ENCODE measurements around the gene PRXL2B. TPM values are rescaled to one million over a fixed set of nuclear protein-coding genes. Genes with fewer than 3 reads are reported as not detected.
"Not testable (repeated sequence)": the region's sequence is repeated elsewhere in the genome, so short reads cannot be mapped to it uniquely, and the experiment has no call there.

Gene PRXL2B
- polyA plus RNA-seq, 12 donors = 14.6 to 59.6 (median 18.7) TPM; not detected in 1

GRCh38 chr1:2610036-2610959, 23.7 kb downstream of the PRXL2B start:
- no peak for DNase-seq

DNA sequence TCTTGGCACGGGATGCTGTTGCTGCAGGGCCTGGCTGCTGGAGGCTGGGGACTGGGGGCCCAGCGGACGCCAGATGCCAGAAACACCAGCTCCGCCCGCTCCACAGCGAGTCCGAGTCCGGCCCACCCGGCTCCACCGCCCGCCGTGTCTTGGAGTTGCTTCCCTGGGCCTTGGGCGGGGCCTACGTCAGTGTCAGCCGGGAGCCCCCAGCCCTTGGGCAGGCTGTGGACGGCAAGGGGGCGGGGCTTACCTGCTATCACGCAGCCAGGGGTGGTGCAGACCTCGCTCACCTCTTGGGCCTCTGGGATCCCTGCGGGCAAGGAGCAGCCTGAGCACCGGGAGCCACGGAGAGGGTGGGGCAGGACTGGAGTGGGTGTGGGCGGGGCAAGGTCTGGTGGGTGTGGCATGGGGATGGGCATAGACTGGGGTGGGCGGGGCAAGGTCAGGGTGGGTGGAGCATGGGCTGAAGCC, 24.5 kb downstream of the PRXL2B start:
- DNase-seq = peak; percentile 25

DNA sequence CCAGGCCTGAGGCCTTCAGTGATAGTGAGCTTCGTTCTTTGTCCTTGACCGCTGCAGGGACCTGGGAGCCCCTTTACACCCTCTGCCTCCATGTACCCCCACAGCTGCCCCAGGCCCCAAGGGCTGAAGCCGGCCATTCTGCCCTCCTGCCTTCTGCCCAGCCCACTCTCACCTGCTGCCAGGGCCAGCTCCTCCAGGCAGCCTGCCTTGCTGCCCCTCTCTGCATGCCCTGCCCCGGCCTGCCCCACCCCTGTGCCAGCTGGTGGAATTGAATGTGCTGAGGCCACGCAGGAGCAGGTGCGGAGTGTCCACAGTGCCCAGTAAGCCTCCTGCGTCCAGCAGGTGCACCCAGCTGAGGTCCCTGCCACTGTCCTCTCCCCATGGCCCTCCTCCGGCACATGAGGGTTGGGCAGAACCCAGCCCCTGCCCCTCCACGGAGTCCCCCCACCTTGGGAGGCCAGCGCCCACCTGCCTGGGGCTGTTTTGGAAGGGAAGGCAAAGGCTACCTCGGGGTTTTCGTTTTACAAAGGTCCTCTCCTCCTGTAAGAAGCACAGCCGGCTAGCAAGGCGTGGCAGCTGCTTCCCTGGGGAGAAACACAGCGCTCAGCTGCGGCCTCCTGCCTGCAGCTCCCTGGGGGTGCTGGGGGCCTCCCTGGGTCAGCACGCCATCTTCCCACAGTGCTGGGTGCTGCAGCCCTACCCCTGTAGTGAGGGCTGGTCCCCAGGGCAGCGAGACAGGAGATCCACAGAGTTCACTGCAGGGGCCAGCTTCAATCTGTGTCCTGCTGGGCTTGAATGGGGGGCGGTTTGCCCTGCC, 25.3 kb downstream of the PRXL2B start:
- DNase-seq = no peak

DNA sequence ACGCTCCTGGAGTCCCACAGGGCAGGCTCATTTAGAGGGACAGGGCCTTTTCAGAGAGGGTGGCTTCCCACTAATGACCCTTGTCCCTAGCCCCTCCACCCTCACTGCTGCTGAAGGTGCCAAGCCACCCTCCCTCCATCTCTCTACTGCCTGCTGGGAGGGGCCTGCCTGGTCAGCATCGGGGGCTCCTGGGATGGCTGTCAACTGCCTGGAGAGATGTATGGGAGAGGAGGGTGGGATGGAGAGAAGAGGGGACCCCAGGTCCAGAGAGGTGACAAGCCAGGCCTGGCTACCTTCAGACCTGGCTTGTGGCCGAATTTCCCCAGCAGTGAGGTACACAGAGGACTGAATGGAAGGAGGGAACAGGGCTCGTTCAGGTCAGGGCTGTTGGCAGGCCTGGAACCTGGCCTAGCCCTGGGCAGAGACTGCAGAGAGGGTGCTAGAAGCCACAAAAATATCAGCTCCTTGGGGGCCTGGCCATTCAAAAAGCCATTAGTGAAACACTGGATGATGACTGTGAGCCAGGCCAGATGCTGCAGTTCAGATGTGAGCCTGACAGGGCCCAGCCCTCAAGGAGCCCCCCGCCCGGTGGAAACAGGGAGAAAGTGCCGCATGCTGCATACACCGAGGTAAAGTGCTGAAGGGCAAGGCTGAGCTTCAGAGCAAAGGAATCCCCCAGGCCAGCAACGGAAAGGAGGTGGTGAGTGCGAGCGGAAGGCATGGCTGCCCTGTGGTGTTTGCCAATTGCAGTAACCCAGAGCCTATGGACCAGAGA, 26.2 kb downstream of the PRXL2B start:
- no peak for DNase-seq

DNA sequence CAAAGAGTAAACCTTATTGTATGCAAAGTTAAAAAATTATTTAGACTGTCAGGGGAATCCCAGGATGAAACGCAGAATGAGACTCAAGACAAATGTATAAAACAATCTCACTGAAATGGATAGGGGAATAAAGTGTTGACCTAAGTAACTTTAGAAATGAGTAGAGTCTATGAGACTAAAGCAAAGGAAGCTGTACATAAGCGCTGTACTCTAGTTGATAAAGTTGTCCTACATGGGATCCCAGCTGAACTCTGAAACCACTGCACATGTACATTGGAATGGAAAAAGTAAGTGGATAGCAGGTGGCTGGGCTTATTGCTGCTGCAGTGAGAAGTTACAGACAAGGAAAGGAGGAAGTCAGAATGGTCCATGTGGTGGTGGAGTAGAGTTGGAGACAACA, 27.6 kb downstream of the PRXL2B start:
- no peak for DNase-seq

GRCh38 chr1:2617971-2618470, 31.4 kb downstream of the PRXL2B start:
- no peak for DNase-seq

- DNase-seq = no peak
Observed at GRCh38 chr1:2623571-2624337, 37.2 kb downstream of the PRXL2B start.

DNA sequence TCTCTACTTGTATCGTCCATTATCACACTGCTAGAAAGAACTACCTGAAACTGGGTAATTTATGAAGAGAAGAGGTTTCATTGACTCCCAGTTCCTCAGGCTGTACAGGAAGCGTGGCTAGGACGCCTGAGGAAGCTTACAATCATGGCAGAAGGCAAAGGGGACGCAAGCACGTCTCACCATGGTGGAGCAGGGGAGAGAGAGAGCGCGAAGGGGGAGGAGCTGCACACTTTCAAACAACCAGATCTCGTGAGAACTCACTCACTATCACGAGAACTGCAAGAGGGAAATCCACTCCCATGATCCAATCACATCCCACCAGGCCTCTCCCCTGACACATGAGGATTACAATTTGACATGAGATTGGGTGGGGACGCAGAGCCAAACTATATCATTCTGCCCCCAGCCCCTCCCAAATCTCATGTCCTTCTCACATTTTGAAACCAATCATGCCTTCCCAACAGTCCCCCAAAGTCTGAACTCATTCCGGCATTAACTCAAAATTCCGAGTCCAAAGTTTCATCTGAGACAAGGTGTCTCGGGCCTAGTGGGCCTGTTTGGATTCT, 38.2 kb downstream of the PRXL2B start:
- no peak for DNase-seq

- DNase-seq = no peak
Observed at GRCh38 chr1:2625311-2625710, 38.7 kb downstream of the PRXL2B start.

GRCh38 chr1:2625748-2626147, 39.2 kb downstream of the PRXL2B start:
- not testable (repeated sequence) for DNase-seq

GRCh38 chr1:2627746-2628145, 41.2 kb downstream of the PRXL2B start:
- no peak for DNase-seq

GRCh38 chr1:2628191-2628932, 41.8 kb downstream of the PRXL2B start:
- no peak for DNase-seq

DNA sequence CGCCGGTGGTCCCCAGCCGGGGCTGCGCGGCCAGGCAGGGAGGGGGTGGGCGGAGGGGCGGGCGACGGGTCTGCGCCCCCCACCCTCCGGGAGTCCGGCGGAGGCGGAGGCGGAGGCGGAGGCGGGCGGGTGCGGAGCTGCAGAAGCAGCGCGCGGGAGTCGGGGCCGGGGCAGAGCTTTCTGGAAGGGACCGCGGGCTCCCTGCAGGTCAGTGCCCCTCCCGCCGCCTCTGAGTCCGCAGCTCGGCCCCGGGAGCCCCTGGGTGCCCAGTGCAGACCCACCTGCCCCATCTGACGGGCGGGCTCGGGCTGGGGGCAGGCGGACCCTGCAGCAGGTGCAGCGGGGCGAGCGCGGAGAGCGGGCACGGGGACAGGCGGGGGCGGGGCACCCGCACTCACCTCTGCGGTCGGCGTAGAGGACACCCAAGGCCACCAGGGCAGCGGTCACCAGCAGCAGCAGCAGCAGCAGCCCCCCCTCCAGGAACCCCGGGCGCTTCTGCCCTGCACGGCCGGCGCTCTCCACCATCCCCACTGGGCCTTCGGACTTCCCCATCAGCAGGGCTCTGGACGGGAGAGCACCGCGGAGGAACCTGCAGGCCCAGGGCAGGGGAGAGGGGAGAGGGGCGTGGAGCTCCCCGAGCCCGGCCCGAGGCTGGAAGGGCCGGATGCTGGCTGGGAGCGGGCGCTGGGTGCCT, 42.5 kb downstream of the PRXL2B start:
- DNase-seq = no peak

GRCh38 chr1:2629627-2630497, 43.3 kb downstream of the PRXL2B start:
- DNase-seq = no peak

GRCh38 chr1:2630498-2631135, 44.0 kb downstream of the PRXL2B start:
- no peak for DNase-seq

- DNase-seq = no peak
Observed at GRCh38 chr1:2631136-2632050, 44.8 kb downstream of the PRXL2B start.
